Astrocyte of the cerebellum (primary cell): ENCODE data around the gene SMYD3.

Experiments used
- DNase-seq: peaks from one replicate; pipeline ENCODE4 v3.0.0-alpha.2; 2011; ENCODE audit warnings: low read depth
- H3K4me3 ChIP-seq: 2 replicates; pipeline ENCODE4 v1.5.1; 2011; ENCODE audit warnings: mild to moderate bottlenecking, low read depth, low read length, moderate library complexity
- in situ Hi-C: cut with HindIII; loops from 2 replicates; pipeline ENCODE4 v1.10.0; 2017; ENCODE audit warnings: low sequenced_read_pairs
- TF ChIP-seq, protein P1 (sequence below): IDR thresholded peaks from 2 replicates; pipeline ENCODE4 v1.5.1; 2012; ENCODE audit warnings: low read length, low read depth, moderate library complexity, mild to moderate bottlenecking; ENCODE audit errors: missing control alignments

The SMYD3 gene

DNA sequence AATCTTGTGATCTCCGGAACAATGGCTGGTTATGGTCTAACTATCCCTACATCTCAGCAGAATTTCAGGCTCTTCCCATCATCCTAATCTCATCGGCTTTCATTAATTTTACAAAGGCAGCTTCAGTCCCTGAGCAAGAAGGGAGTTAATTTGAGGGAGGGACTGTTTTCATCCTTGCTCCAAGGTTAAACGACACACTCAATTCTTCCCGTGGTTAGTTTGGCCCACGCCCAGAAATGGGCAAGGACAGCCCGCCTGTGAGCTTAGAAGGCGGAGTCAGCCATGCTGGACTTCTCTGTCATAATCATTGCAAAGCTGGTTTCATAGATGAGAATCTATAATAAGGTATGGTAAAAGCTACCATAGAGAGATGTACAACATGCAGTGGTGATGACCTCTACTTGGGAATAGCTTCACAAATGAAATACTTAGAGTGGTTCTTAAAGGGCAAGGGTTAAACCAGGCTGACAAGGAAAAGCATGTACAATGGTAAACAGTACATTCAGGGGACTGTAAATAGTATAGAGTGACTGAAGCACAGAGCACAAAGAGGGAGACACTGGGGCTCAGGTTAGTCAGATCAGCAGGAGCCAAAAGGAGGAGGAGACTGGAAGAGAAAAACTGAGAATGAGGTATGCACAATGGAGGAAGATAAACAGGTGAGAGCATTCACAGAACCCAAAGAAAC lies 108.8 kb downstream of the SMYD3 start:
- in situ Hi-C loops = no loop called here
- TF ChIP-seq, protein P1, sequence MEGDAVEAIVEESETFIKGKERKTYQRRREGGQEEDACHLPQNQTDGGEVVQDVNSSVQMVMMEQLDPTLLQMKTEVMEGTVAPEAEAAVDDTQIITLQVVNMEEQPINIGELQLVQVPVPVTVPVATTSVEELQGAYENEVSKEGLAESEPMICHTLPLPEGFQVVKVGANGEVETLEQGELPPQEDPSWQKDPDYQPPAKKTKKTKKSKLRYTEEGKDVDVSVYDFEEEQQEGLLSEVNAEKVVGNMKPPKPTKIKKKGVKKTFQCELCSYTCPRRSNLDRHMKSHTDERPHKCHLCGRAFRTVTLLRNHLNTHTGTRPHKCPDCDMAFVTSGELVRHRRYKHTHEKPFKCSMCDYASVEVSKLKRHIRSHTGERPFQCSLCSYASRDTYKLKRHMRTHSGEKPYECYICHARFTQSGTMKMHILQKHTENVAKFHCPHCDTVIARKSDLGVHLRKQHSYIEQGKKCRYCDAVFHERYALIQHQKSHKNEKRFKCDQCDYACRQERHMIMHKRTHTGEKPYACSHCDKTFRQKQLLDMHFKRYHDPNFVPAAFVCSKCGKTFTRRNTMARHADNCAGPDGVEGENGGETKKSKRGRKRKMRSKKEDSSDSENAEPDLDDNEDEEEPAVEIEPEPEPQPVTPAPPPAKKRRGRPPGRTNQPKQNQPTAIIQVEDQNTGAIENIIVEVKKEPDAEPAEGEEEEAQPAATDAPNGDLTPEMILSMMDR = no peak

DNA sequence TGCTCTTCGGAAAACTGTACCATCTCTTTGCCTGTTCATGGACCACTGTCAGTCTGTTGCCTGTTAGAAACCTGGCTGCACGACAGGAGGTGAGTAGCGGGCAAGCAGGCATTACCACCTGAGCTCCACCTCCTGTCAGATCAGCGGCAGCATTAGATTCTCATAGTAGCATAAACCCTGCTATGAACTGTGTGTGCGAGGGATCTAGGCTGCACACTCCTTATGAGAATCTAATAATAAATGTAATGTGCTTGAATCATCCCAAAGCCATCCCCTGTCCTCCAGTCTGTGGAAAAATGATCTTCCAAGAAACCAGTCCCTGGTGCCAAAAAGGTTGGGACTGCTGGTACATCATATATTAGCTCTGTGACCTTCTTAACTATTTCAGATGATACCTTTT lies 110.0 kb downstream of the SMYD3 start:
- no peak overlapping the region for H3K4me3 ChIP-seq
- DNase-seq = no peak
- in situ Hi-C loops = no loop called here
- TF ChIP-seq, protein P1 = no peak

More for the DNA sequence above, 108.8 kb downstream of the SMYD3 start:
- H3K4me3 ChIP-seq = no peak overlapping the region
- DNase-seq = no peak

DNA sequence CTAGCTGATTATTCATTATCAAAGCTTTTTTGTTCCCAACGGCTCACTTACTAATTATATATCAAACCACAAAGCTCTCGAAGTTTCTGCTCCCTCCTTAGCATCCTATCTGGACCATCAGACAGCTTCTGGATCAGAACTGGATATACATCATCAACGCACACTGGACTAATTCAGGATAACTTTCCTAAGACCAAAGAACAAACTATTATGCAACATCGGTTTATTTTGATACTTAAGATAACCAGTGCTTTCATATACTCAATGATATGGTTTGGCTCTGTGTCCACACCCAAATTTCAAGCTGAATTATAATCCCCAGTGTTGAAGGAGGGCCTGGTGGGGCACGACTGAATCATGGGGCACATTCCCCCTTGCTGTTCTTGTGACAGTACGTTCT lies 110.8 kb downstream of the SMYD3 start:
- in situ Hi-C loops = no loop called here
- TF ChIP-seq, protein P1 = no peak
- no peak for DNase-seq
- H3K4me3 ChIP-seq = no peak overlapping the region

DNA sequence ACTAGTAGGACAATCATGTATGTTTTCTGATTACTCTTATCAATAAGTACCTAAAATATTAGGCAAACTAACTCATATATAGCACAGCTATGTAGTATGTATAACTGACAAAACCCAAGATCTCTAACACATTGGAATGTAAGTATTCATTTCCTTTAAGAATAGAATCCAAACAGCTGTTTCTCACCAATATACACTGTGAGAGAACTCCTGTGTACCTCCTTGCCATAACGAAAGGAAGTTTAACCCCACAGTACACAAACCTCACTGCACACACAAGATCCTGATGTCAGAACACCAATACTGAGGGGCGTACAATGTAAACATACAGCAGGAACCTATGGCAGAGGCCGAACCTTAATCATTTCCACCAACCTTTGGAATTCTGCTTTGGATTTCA lies 113.0 kb downstream of the SMYD3 start:
- TF ChIP-seq, protein P1 = no peak
- DNase-seq = no peak
- no peak overlapping the region for H3K4me3 ChIP-seq
- in situ Hi-C loops = no loop called here

DNA sequence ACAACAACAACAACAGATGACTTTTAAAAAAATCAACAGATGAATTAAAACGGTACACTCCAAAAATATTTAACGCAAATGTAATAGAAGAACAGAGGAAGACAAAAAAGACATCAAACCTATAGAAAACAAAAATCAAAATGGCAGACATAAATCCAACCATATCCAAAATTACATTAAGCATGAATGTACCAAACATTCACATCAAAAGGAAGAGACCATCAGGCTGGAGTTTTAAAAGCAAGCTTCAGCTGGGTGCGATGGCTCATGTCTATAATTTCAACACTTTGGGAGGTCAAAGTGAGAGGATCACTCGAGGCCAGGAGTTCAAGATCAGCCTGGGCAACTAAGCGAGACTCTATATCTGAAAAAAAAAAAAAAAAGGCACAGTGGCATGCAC lies 116.2 kb downstream of the SMYD3 start:
- no peak overlapping the region for H3K4me3 ChIP-seq
- in situ Hi-C loops = no loop called here
- no peak for DNase-seq
- TF ChIP-seq, protein P1 = no peak

DNA sequence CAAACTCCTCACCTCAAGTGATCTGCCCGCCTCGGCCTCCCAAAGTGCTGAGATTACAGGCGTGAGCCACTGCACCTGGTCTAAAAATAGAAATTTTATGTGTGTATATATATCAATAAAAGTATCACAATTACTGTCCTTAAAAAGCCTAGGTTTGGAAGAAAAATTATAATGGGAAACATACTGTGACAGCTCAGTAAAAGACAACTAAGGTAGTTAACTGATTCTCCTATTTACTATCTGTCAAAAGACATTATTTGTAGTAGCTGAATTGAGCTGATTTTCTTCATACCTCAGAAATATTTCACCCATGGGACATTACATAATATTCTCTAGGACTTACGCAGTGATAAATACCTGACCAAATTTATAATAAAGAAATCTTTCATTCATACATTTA lies 122.5 kb downstream of the SMYD3 start:
- TF ChIP-seq, protein P1 = no peak
- in situ Hi-C loops = no loop called here
- DNase-seq = no peak
- H3K4me3 ChIP-seq = no peak overlapping the region
